Lung (tissue), 12 donors: ENCODE data around the gene DYNLT4. TPM values are rescaled to one million over a fixed set of nuclear protein-coding genes. Genes with fewer than 3 reads are reported as not detected.
"Not testable (repeated sequence)": the region's sequence is repeated elsewhere in the genome, so short reads cannot be mapped to it uniquely, and the experiment has no call there.

Experiments
- ATAC-seq: fragments of 200-7000 bp; cut with Tn5 transposase; one replicate; pipeline ENCODE4 v1.9.1; 2020; ENCODE audit warnings: moderate number of reproducible peaks; ENCODE audit not compliant: insufficient read depth, low FRiP score
- DNase-seq, 3 donors: peaks; one replicate each; pipeline ENCODE4 v3.0.0-alpha.2; 2013 to 2017
- H3K27ac ChIP-seq, 2 donors: one replicate each; pipeline ENCODE4 v1.5.1; 2013; ENCODE audit warnings: mild to moderate bottlenecking in 2 of 2, moderate library complexity in 2 of 2, control low read depth in 1 of 2, inconsistent platforms in 1 of 2, low read depth in 1 of 2, low read length in 1 of 2
- H3K27me3 ChIP-seq, 3 donors: one replicate each; pipeline ENCODE4 v1.5.1; 2013; ENCODE audit warnings: low read length in 2 of 3; ENCODE audit not compliant: control insufficient read depth in 3 of 3, insufficient read depth in 3 of 3
- H3K36me3 ChIP-seq, 4 donors: one replicate each; pipeline ENCODE4 v1.5.1; 2013; ENCODE audit warnings: low read length in 4 of 4, mild to moderate bottlenecking in 1 of 4, moderate library complexity in 1 of 4; ENCODE audit not compliant: control insufficient read depth in 4 of 4, insufficient read depth in 4 of 4
- H3K4me1 ChIP-seq, 5 donors: one replicate each; pipeline ENCODE4 v1.5.1; 2013; ENCODE audit warnings: low read length in 5 of 5, mild to moderate bottlenecking in 2 of 5, moderate library complexity in 1 of 5; ENCODE audit not compliant: control insufficient read depth in 5 of 5, insufficient read depth in 5 of 5
- H3K4me3 ChIP-seq: one replicate; pipeline ENCODE4 v1.5.1; 2013; ENCODE audit warnings: mild to moderate bottlenecking, control low read depth, moderate library complexity
- H3K9ac ChIP-seq, 2 donors: one replicate each; pipeline ENCODE4 v1.5.1; 2013; ENCODE audit warnings: low read length in 2 of 2, control low read depth in 1 of 2; ENCODE audit not compliant: insufficient read depth in 1 of 2
- H3K9me3 ChIP-seq, 4 donors: one replicate each; pipeline ENCODE4 v1.5.1; 2013; ENCODE audit warnings: low read length in 3 of 4, mild to moderate bottlenecking in 1 of 4, moderate library complexity in 1 of 4; ENCODE audit not compliant: control insufficient read depth in 4 of 4, insufficient read depth in 3 of 4
- WGBS, 2 donors: extraction: QIAGEN DNeasy Blood & Tissue Kit; methylation state at CpG; one replicate each; pipeline ENCODE4 v1.1.7; 2013; 5-methylcytosine and 5-hydroxymethylcytosine counted together
- polyA plus RNA-seq, 2 donors: library from polyadenylated mRNA; stranded (reverse); fragments of 200-250 nt; gene quantifications; one replicate each; pipeline ENCODE4 v1.2.1, GENCODE V29; 2013
- total RNA-seq, 2 donors: library from RNA; depleted of rRNA in 1 of 2; stranded (reverse); fragments of >200 nt in 1 of 2; gene quantifications; one replicate each; pipeline ENCODE4 v1.2.1, GENCODE V29; 2014 to 2021
- TF ChIP-seq, protein P1 (sequence below): IDR thresholded peaks from 2 replicates; pipeline ENCODE4 v1.5.1; 2012; ENCODE audit warnings: mild to moderate bottlenecking; ENCODE audit errors: control extremely low read depth, extremely low read depth
- donor health status: control.
- donor health status: control.
- donor health status: Bipolar disorder and iron deficiency.
- donor health status: healthy.
- donor health status: DM: yes; HTN: yes; CAD: no.

The DYNLT4 gene
- total and polyA plus RNA-seq, 4 donors: 1.7 to 13.0 (median 4.2) TPM

DNA sequence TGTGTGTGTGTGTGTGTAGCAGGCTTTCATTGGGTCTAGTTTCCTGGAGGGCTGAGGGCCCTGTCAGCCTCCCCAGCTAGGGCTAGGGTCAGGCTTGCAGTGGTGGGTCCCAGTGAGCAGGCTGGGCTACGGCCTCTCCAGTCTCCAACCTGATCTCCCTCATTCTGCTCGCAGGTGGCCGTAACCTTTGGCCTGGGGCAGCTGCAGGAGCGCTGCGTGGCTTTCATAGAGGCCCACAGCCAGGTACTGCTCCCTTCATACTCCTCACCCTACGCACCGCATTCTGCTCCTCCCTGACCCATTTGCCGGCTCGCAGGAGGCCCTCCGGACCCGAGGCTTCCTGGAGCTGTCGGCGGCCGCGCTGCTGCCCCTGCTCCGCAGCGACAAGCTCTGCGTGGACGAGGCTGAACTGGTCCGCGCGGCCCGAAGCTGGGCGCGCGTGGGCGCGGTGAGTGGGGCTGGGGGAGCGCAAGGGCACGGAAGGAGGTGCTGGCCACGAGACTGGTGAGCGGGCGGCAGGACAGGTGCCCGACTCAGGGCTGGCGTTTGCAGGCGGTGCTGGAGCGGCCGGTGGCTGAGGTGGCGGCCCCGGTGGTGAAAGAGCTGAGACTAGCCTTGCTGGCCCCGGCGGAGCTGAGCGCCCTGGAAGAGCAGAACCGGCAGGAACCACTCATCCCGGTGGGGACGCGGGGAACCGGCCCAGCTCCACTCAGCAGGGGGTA is 5.8 kb upstream of the DYNLT4 start:
- Histone ChIP-seq H3K27ac (peak overlapping the region; percentile 87 to 96), H3K9ac (no peak overlapping the region), H3K4me1 (peaks cover 6 to 41% (median 36%) of the 10 kb centered on the region in 5 donors), H3K4me3 (peak overlapping the region; percentile 40), H3K36me3 (no peaks in the 10 kb centered on the region), H3K27me3 (no peaks in the 10 kb centered on the region), H3K9me3 (no peaks in the 10 kb centered on the region)
- 67 to 73% methylated on average over 48 of the region's 48 CpGs for WGBS, 2 donors
- TF ChIP-seq, protein P1, sequence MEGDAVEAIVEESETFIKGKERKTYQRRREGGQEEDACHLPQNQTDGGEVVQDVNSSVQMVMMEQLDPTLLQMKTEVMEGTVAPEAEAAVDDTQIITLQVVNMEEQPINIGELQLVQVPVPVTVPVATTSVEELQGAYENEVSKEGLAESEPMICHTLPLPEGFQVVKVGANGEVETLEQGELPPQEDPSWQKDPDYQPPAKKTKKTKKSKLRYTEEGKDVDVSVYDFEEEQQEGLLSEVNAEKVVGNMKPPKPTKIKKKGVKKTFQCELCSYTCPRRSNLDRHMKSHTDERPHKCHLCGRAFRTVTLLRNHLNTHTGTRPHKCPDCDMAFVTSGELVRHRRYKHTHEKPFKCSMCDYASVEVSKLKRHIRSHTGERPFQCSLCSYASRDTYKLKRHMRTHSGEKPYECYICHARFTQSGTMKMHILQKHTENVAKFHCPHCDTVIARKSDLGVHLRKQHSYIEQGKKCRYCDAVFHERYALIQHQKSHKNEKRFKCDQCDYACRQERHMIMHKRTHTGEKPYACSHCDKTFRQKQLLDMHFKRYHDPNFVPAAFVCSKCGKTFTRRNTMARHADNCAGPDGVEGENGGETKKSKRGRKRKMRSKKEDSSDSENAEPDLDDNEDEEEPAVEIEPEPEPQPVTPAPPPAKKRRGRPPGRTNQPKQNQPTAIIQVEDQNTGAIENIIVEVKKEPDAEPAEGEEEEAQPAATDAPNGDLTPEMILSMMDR: no peak
- DNase-seq (no peak), ATAC-seq (no peak)

GRCh38 chr1:44811234-44811633 is 4.1 kb upstream of the DYNLT4 start:
- H3K9ac ChIP-seq: no peak overlapping the region
- H3K27ac ChIP-seq: peak overlapping the region; percentile 5 to 26

GRCh38 chr1:44810762-44811105 is 3.6 kb upstream of the DYNLT4 start:
- Histone ChIP-seq H3K27ac (peak overlapping the region in 1 of 2 donors; percentile 100), H3K36me3 (peaks cover 0 to 10% (median 0%) of the 10 kb centered on the region in 4 donors), H3K4me1 (peaks cover 13 to 58% (median 50%) of the 10 kb centered on the region in 5 donors), H3K9ac (peak overlapping the region in 1 of 2 donors; percentile 52)
- not testable (repeated sequence) for DNase-seq, H3K4me3 ChIP-seq, H3K9me3 ChIP-seq, ATAC-seq, H3K27me3 ChIP-seq
- 86 to 89% methylated on average over 4 of the region's 4 CpGs for WGBS, 2 donors

More at GRCh38 chr1:44811234-44811633, 4.1 kb upstream of the DYNLT4 start:
- H3K4me3 ChIP-seq: no peak overlapping the region
- no peaks in the 10 kb centered on the region for H3K27me3 ChIP-seq
- H3K36me3 ChIP-seq: peaks cover 0 to 5% (median 0%) of the 10 kb centered on the region in 4 donors
- 82 to 90% methylated on average over 8 of the region's 8 CpGs for WGBS, 2 donors
- H3K9me3 ChIP-seq: no peaks in the 10 kb centered on the region
- DNase-seq: no peak
- no peak for ATAC-seq
- peaks cover 11 to 54% (median 50%) of the 10 kb centered on the region in 5 donors for H3K4me1 ChIP-seq
- TF ChIP-seq, protein P1: no peak

DNA sequence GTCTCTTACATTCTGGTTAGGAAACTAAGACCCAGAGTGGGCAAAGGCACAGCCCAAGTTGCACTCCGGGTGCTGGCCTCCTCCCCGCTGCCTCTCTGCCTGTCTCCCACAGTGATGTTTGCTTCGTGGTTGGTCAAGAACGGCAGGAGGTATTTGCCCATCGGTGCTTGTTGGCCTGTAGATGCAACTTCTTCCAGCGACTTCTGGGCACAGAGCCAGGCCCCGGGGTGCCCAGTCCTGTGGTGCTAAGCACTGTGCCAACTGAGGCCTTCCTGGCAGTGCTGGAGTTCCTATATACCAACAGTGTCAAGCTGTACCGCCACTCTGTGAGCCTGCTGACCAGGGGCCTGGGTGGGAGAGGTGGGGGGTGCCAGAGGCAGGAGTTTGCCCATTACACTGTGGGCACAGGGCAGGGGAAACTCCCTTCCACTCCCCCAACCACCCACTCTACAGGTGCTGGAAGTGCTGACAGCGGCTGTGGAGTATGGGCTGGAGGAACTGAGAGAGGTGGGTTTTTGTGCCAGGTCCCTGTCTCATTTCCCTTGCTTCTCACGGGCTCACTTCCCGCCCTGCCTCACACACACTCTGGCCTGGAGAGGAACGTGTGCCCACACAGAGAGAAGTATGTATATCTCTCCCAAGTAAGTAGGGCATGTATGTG is 3.1 kb upstream of the DYNLT4 start:
- Histone ChIP-seq H3K27me3 (no peaks in the 10 kb centered on the region), H3K4me1 (peaks cover 13 to 60% (median 50%) of the 10 kb centered on the region in 5 donors), H3K27ac (peak overlapping the region; percentile 60 to 100), H3K36me3 (peaks cover 0 to 15% (median 1%) of the 10 kb centered on the region in 4 donors), H3K9me3 (no peaks in the 10 kb centered on the region), H3K4me3 (no peak overlapping the region), H3K9ac (peak overlapping the region in 1 of 2 donors; percentile 81)
- TF ChIP-seq, protein P1: no peak
- DNase-seq (no peak), ATAC-seq (no peak)
- 22 to 23% methylated on average over 12 of the region's 12 CpGs for WGBS, 2 donors
